HG02970 (cell line): ENCODE measurements around the gene SYTL3.

Experiments
- ATAC-seq: cut with Tn5 transposase; IDR thresholded peaks from one replicate; pipeline ENCODE4 v1.9.1; 2021; ENCODE audit warnings: mild to moderate bottlenecking, moderate library complexity, moderate number of reproducible peaks; ENCODE audit not compliant: unreplicated experiment, low FRiP score

Gene SYTL3

DNA sequence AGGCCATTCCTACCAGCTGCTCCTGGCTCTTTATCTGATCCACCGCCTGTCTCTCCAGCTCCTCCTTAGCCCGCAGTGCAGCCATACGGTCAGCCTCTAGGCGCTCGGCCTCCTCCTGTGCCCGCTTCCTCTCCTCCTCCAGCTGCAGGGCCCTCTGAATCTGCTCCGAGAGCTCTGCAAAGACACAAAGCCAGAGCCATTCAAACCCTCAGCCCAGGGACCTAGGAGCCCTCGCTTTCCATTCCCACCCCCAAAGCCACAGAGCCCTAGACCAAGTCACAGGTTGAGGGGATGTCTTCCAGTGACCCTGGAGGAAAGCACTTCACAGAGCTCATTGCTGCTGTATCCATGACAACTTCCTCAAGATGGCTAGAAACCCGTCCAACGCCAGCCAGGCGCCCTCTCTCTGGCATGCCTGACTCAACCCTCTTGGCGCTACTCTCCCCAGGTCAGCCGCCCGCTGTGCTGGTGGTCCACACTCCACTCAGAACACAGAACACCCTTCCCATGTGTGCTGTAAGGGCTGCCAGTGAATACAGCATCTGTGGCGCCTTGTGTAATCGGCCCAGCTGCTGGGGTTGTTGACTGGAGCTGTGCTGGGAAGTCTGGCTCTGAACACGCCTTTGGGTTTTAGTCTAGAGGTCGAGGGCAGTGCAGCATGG is 120.0 kb downstream of the SYTL3 start:
- ATAC-seq: no peak

DNA sequence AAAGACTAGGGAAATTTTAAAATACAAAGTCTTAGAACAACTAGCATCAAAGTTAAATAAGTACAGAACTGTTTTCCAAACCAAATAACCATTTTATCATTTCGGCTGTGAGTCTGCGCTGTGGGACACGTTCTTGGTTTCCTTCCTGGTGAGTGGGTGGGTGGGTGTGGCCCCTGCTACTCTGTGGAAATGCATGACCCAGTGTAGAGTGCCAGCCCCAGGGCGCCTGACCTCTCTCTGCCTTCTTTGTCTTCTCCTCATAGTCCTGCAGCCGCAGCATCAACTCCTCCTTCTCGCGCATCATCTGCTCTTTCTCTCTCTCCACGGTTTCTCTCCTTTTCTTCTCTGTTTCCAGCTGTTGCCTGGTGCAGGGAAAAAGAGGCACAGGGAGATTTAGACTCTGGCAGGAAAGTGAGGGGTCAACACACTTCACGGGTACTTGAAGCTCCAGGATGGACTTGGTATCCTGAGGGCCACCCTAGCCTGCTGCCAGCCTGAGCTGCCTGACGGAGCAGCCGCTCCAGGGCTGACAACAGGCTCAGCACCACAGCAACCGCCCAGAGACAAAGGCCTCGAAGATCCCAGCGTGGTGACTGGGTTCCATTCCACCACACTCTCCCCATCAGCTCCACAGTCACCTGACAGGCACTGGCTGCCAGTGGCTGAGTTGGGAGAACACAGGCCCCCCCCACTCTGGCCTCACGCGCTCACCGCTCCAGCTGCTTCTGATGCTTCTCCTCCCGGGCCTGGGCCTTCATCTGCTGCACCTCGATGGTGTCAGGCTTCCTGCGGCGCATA is 120.9 kb downstream of the SYTL3 start:
- no peak for ATAC-seq

DNA sequence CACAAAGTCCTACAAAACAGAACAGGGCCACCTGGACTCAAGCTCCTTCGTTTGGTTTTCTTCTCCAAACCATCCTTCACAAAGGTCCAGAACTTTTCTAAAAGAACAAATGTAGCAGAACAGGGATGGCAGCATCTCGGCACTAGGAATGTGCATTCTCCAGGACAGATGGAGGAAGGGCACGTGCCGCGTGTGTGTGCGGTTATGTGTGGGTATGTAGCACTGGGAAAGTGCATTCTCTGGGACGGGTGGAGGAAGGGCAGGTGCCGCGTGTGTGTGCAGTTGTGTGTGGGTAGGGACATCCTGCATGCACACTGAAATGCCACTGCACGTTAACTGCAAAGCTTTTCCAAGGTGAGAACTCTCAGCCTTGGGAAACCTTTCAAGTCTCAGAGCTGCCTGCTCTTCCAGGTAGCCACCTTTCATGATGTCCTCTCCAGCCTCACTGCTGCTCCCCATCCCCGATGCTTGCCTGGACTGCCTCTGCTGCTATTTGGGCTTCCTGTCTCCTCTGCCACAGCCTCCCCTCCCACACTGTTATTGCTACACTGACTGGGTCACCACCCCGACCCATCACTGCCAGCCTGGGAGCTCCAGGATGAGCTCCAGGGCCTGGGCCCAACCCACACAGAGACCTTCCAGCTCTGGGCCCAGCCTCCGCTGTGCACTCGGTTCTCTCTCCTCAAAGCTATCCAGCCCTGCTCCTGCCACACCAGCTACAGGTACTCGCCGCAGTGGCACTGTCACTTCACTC is 121.7 kb downstream of the SYTL3 start:
- no peak for ATAC-seq

DNA sequence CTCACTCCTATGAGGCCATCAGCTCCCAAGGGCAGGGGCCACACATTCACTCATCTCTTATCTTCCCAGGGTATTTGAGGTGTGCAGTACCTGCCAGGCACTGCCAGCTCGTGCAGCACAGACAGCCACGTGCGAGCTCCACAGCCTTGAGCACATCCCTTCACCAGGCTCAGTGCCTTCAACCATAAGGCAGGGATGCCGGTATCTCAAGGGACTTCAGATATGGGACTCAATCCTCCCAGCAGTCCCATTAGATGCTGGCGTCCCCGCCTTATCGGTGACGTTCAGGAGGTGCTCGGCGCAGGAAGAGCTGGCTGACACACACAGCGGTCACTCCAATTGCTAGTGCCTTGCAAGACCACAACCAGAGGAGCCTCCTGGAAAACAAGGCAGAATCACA is 122.3 kb downstream of the SYTL3 start:
- ATAC-seq: no peak

DNA sequence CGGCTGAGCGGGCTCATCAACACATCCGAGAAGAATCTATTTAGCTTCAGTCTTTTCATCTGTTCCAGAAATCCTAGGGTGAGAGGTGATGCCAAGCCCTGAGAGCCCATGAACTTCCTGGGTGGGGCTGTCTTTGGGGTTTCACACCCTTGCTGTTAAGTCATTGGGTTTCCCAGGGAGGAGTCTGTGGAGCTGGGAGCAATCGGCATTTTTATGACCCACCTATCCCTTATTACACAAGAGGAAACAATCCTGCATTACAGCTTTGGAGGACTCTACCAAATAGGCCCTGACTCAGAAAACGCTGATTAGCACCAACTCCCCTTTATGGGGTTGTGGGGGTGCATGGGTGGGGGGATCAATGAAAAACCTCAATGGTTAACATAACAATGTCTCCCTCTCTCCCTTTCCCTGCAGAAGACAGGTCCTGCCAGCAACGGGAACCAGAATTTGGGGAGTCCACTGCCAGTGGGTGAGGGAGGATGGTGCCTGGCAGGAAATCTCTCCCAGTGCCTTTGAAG is 123.1 kb downstream of the SYTL3 start:
- ATAC-seq: no peak

DNA sequence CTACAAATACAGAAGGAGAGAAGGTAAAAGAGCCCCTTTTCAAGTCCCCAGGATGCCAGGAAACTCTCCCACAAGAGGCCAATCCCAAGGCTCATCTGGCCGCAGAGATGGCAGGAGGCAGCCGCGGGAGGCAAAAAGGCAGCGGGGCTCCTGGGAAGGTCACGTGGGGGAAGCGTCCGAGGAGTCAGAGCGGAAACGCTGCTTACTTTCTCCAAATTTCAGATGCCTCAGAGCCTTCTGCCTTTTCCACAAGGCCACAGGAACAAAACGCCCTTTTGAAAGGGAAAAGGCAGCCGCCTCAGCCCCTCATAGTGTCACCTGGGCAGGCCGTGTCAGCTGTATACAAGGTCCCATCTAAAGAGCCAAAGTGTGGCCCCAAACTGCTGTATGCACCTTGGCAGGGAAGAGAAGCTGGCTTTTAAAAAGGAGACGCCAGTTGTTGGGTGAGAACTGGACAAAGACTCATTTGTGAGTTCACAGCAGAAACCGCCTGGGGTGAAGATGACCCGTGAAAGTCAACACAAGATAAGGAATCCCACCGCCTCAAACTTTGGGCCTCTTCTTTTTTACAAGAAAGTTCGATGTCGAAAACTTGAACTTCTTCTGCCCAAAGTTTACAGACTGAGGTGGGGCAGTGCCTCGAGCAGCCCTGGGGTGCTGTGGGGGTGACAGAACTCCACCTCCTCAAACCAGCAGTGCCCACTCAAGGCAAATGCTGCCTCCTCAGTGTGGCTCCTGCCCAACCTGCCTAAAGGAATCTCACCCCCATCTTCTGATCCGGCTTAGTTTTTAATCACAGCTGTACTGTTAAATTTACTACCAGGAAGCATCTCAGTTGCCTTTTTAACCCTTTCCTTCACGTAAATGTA is 124.0 kb downstream of the SYTL3 start:
- no peak for ATAC-seq

DNA sequence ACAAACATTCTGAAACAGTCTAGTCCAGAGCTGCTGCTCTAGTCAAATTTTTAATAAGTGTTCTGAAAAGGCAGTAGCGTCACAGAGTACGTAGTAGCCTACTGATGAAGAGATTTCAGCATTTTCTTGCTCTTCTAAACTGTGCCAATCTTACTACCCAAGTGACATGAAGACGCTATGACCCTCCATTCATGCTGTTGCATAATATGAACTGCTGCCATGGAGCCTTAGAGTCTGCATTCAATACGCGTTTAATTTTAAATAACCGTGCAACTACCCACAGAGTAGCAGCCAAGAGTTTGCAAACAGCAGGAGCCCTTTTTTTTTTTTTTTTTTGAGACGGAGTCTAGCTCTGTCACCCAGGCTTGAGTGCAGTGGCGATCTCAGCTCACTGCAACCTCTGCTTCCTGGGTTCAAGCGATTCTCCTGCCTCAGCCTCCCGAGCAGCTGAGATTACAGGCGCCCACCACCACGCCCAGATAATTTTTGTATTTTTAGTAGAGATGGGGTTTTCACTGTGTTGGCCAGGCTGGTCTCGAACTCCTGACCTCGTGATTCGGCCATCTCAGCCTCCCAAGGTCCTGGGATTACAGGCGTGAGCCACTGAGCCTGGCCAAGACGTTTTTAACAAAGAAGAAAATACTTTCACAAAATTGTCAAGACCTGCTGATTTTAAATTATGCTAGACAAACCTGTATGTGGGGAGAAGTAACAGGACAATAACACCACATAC is 125.0 kb downstream of the SYTL3 start:
- no peak for ATAC-seq

DNA sequence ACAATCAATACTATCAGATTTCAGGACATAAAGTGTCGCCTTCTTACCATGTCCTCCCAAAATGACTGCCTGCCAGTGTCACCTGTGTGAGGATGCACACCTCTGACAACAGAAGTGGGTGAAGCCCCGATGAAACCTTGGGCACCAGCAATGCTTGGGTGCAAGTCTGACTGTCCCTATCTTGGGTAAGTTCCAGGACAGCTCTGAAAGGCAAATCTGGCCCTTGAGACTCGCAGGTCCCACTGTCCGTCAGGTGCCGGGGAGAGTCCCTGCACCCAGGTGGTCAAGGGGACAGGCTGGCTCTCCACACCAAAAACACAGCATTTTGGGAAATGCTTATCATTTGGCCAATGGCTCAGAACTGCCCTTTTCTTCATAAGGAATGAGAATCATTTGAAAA is 126.0 kb downstream of the SYTL3 start:
- no peak for ATAC-seq

DNA sequence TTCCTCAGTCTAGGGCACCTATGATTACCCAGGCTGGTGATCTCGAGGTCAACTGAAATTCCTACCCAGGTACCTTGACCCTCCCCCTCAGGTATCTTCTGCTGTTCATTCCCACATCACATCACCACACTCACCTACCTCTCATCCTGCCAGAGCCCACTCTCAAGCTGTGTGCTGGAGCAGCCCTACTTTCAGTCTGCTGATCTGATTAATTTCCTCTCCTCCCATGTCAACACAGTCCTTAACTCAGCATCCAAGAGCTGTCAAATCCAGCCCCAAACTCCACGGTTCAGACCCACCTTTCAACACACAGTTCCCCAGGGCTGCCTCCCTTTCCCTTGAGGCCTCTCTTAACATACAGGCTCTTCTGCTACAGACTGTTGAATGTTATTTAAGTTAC is 126.9 kb downstream of the SYTL3 start:
- ATAC-seq: no peak

DNA sequence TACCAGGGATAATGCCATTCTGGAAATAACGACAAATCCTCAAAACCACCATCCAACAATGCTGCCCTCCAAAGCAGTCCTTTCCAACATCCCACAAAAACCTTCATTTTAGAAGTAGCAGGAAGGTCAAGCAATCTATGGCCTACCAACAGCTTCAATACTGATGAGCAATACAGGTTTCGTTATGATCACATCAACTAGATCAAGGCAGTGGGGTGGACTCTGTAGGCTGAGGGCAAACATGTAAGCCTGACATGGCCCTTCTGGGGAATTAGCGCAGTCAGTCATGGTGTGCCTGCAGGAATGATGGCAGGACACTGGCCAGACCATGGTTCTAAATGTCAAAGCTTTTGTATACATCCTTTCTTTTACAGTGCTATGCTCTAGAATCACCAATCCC is 127.7 kb downstream of the SYTL3 start:
- ATAC-seq: no peak

DNA sequence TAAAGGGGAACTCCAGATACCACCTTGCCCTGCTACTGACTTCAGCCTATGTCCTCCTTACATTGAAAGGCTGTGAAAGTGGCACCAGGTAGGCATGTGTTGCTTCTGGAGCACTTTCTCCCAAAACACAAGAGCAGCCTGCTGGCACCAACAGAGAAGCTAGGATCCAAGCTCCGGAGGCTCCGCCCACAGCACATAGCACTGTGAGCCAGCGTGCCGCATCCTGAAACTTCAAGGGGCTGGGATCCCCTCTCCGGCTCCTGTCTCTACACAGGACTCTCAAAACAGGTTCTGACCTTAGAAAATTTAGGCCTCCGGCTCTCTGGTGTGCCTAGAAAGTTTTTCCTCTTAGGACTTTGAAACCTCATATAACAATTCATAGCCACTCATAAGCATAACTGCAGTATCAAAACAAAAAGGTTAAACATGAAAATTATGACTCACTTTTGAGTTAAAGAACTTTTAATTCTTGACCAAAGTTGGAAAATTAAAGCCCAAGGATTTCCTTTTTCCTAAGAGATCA is 128.2 kb downstream of the SYTL3 start:
- no peak for ATAC-seq

DNA sequence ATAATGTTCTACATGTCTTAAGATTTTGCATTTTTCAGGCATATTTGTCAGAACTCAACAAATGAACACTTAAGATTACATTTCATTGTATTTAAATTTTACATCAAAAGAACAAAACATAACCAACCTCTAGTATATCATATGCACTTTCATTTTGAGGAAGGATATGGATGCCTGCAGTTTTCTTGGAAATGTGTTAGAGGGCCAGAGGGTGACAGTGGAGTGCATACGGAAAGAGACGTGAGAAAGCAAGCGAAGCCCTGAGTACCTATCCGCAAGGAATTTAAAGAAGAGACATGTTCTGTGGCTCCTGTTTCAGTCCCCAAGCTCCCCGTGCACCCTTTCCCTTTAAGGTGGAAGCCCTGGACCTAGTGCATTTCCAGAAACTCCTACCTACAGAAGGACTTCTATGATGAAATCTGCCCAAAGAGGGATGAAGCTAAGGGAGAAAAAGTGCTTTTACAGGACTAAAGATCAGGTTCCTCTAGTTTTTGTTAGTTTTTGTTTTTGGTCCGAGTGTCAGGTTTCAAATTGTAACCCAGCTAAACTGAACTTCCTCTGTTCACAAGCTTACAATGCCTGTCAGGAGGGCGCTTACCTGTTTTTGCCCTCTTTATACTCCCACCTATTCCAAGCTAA is 130.5 kb downstream of the SYTL3 start:
- ATAC-seq: no peak

DNA sequence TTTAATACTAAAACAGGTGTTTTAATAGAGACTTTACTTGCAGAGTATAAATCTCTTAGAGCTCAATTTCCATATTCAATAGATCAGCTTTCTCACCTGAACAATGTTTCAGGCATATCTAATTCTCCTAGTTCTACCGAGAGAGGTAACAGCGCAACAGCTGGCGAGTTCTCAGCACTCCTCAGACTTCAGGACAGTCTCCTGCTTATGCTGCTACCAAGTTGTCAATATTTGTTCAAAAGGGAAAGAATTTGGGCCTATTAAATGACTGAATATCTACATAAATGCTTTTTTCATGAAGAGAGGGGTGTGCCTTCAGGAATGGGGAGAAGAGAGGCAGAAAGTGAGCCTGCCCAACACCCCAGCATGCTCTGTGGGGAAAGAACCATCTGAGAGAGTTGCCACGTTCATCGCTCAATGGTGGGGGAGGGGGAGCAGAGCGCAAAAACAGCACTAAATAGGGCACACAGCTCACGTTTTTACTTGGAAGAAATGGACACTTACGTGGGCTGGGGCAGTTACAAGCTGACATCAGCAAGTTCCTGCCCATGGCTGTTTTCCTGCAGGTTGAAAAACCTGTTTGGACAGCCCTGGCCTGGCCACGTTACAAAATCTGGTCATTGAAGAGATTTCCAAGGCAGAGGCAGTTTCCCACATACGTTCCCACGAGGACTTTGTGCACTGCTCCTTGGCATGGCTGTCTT is 131.3 kb downstream of the SYTL3 start:
- no peak for ATAC-seq

DNA sequence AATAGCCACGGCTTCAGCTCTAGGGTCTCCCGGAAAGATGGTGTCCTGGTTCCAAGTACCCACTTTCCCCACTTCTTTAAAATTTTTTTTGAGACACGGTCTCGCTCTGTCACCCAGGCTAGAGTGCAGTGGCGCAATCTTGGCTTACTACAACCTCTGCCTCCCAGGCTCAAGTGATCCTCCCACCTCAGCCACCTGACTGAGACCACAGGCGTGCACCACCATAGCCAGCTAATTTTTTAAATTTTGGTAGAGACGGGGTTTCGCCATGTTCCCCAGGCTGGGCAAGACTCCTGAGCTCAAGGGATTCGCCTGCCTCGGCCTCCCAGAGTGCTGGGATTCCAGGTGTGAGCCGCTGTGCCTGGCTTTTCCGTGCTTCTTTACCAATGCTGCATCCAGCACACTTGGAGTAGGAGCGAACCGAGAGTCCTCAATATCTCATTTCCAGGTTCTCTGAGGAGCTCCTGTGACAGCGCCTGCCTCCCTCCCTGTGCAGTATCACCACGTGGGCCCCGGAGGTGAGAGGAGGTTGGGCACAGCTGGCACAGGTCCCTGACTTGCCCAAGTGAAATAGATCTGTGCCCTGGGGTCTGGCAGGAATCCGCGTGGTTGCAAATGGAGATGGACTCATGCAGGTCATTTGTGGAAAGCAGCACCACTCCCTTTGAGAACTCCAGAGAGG is 132.0 kb downstream of the SYTL3 start:
- no peak for ATAC-seq

DNA sequence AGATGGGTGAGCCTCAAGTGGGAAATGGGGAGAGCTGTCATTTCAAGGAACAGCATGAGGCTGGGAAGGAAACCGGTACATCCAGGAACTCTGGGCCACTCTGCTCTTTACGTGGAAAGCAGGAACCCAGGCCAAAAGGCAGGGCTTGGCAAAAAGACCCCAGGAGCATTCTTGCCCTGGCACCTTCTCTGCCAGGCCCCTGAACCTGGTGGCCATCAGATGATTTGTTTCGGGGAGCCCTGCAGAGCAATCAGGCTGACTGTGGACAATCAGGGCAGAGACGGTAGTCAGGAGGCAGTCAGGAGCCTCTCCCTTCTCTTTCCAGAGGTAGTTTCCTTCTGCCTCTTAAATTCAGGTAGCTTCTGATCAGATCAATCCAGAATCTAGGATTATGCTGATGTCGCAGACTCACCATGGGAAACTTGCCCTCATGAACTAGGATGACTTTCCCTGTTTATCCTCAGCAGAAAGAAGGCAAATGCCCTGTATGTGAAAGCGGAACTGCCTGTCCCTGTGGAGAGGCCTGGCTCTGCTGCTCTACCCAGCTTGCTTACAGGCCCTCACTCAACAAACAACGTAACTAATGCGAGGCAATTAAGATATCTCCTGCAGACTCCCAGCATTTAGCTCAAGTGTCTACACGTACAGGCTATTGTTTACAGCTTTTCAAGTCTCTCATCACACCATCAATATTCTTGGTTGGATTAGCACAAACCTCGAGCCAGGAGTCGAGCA is 132.7 kb downstream of the SYTL3 start:
- ATAC-seq: no peak

DNA sequence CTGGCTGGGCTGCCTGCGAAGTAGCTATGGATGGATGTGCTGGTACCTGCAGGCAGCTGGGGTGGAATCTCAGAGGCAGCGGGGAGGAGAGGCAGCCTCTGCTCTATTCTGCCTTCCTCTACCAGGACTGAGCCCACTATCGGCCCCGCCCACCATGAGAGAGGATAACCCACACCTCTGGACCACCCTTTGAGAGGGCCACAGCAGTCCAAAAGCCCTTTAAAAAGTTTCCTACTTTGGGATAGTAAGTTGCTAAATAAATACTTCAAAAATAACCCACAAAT is 133.3 kb downstream of the SYTL3 start:
- ATAC-seq: no peak

DNA sequence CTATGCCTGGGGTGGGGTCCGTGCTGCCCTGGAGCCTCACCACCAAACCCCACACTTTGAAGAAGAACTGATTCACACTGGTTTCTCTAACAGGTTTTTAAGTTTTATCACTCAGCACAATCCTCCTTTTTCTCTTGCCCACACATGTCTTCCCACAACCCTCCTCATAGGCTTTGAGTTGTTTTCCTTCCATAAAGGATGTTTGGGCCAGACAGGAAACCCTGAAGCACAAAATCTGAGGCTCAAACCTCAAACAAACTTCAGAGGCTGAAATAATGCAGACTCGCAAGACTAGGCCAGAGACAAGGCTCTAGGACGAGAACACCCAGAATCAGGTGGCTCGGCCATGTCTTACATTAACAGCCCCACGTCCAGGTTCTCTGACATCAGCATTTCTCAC is 134.0 kb downstream of the SYTL3 start:
- no peak for ATAC-seq
